ENCODE measurements around the gene REV3L.

GRCh38 chr6:111503660-111504059 is 20.6 kb upstream of the REV3L start:
- no peak for TF ChIP-seq CTCF (IDR thresholded peaks at IDR 0.05; ENCODE audit: insufficient read depth, low read depth, low read length)
- TF ChIP-seq EZH2 (IDR thresholded peaks at IDR 0.05; ENCODE audit: insufficient read depth, low read length) = no peak
